Stimulated activated CD4-positive, alpha-beta T cell treated with anti-CD3 and anti-CD28 coated beads, Interleukin-15, amount 100 ng/mL, for 1 hour (primary cell): ENCODE results near the gene ARHGAP4.
A peak's percentile ranks its signal among the peaks of the same experiment; 100 is the strongest.

Experiments
- DNase-seq, 2 donors: peaks; one replicate each; pipeline ENCODE4 v3.0.0-alpha.2; 2020; ENCODE audit warnings: low read depth in 1 of 2, low spot score in 1 of 2

The ARHGAP4 gene

DNA sequence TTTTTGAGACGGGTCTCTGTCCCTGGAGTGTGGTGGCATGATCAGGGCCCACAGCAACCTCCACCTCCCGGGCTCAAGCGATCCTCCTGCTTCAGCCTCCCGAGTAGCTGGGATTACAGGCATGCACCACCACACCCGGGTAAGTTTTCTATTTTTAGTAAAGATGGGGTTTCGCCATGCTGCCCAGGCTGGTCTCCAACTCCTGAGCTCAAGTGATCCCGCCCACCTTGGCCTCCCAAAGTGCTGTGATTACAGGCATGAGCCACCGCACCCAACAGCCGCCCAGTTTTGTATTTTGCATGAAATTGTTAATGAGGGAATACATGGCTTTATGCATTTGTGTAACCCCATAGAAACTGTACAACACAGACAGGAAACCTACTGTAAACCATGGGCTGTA, 2.8 kb upstream of the ARHGAP4 start:
- no peak for DNase-seq

DNA sequence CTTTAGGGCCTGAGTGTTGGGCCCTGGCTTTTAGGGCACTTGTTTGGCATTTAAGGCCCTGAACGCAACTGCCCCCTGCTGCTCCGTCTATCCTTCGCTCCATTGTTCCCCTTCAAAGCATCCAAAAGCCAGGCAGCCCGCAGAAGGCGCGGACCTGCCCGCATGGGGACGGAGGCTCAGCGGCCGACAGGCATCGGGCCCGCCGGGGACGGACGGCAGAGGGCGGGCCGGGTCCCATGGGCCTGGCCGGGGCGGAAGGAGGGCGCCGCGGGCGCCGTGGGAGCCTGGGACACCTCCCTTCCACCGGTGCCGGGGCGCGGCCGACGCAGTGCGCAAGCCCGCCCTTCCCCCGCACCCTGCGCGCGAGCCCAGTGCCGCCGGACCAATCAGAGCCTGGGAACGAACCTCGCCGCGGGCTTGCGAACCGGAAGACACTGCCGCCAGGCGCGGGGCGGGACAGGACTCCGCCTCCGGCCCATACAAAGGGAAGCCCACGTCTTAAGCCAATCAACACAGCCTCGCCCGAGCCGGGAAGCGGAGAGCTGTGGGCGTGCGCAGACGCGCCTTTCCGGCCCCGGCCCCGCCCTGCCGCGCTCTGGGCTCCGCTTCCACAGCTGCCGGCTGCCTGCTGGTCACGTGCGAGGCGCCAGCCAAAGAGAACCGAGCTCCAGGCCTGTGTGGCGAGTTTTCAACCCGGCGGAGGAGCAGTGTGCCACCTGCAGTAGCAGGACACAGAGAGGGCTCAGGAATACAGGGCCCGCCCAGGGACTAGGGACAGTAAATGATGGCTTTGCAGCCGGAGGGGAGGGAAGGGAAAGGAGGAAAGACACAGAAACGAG, 2.1 kb upstream of the ARHGAP4 start:
- DNase-seq: peak; percentile 80 to 84

DNA sequence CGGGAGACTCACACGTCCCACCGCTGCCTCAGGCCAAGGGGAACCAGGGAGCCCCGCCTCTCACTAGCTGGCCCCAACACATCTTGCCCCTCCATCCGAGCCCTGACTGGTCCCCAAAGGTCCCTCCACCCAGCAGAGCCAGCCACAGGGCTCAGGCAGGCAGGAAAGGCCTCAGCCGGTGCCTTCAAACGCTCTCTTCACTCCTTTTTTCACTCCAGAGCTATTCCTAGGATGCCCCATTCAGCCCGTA, 1.5 kb upstream of the ARHGAP4 start:
- DNase-seq: no peak

DNA sequence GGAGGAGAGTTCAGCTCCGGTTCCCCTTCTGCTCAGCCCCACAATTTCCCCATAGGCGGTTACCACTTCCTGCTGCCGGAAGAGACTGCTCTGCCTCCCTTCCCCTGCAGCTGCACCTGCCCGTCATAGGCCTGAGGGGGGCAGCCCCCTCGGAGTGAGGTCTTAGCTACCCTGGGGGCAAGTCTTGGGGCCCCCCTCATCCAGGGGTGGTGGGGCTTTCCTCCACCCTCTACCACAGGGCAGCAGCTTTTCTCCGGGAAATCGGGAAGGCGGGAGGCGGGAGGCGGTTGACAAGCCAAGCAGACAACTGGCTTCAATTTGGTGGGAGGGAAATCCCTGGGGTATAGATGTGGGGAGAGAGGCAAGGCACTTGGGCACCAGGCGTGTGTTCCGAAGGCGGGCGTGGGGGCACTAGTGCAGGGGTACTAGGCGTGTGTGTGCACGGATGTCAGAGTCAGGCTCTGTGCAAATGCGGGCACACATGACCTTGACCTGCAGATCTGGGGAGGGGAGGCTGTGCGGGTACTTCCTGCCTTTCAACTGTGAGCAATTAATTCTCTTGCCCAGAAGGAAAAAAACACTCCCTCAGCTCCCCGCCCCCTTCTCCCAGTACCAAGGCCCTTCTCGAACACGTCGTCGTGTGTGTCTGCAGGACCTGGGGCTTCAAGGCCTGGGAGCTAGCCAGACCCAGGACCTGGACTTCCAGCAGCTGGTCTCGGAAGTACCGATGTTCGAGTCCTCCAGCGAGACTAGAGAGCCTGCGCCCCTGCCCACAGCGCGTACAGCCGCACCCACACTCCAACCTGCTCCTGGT, 1.0 kb upstream of the ARHGAP4 start:
- DNase-seq: peak; percentile 44

DNA sequence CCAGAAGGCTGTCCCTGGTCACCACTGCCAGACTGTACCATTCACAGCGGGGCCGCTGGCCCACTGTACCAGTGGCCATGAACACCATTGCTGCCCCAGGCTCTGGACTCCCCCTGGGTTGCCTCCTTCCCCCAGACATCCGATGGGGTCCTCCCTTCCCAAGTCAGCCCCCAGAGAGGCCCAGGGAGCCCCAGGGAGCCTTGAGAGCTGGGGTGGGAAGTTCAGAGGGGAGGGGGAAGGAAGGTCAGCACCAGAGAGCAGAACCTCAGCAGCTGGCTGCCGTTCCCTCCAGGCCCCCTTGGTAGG, 441 bp upstream of the ARHGAP4 start:
- no peak for DNase-seq

DNA sequence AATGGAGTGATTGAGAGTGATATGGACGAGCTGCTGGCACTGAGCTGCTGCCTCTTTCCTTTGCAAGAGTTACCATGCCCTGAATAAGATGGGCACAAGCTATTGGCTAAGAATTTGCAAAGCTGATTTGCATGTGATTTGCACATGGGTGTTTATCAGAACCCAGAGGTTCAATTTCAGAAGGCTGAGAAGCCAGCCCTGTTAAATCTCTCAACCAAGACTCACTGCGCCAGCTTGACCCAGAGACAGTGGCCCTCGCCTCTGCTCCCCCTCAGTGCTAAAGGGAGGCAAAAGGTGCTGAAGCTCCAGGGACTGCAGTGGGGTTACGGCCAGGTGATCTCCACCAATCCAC, 701 bp downstream of the ARHGAP4 start:
- DNase-seq: no peak

DNA sequence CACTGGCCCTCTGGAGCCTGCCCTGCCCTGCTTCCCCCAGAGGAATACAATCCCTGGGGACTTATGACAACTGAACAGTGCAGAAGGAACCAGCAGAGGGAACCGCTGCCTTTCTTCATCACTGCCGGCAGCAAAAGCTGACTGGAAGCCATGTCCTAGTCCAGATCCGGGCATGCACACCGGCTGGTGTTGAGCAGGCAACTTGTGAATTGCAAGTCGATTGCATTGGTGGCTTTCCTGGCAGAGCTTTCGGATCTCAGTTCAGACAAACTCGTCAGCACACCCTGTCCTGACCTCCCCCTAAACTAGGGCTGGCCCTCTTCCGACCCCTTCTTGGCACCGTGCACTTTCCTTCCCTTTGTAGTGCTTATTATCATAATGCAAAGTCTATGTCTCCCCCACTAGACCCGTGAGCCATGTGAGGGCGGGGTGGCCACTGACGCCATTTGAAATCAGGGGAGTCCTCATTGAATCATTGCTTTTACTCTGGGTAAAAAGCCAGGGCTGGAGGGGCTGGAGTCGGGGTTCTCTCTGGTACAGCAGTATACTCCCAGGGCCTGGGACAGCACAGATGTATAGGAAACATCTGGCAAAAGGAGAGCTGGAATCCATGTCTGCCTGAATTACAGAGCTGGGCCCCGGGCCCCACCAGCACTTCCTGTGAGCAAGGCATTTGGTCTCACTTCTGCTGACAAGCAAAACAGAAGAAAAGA, 1.8 kb downstream of the ARHGAP4 start:
- DNase-seq: no peak

DNA sequence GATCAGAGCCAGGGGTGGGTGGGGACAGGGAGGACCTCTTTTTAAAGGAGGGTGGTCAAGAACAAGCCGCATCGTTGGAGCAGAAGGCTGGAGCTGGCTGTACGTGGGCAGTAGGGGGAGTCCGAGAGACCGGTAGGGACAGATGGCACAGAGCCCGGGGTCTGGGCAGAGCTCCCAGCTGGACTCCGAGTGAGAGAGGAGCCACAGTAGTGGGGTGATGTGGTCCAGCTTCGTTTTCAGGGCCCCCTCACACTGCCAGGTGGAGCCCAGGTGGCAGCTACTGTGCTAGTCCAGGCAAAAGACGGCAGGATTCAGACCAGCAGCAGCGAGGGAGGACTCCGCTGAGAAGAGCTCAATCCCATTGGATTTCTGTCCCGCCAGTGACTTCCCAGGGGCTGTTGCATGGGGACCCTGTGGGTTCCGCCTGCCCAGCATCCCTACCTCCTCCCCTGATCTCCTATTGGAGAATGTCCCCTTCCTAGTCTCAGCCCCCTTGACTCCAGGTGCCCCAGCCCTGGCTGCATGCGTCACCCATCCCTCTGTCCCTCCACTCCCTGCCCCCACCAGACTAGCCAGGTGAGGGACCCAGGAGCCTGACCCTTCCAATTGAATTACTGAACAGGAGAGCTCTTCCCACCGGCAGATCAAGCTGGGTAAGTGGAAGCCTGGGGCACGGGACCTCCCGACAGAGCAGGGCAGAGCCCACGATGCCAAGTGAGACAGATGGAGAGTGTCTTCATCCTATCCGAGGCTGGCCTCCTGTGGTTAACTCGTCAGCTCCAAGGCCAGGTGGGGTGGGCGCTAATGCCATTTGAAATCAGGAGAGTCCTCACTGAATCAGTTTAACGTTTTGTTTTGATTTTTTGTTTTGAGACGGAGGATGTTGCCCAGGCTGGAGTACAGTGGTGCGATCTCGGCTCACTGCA, 2.9 kb downstream of the ARHGAP4 start:
- no peak for DNase-seq

DNA sequence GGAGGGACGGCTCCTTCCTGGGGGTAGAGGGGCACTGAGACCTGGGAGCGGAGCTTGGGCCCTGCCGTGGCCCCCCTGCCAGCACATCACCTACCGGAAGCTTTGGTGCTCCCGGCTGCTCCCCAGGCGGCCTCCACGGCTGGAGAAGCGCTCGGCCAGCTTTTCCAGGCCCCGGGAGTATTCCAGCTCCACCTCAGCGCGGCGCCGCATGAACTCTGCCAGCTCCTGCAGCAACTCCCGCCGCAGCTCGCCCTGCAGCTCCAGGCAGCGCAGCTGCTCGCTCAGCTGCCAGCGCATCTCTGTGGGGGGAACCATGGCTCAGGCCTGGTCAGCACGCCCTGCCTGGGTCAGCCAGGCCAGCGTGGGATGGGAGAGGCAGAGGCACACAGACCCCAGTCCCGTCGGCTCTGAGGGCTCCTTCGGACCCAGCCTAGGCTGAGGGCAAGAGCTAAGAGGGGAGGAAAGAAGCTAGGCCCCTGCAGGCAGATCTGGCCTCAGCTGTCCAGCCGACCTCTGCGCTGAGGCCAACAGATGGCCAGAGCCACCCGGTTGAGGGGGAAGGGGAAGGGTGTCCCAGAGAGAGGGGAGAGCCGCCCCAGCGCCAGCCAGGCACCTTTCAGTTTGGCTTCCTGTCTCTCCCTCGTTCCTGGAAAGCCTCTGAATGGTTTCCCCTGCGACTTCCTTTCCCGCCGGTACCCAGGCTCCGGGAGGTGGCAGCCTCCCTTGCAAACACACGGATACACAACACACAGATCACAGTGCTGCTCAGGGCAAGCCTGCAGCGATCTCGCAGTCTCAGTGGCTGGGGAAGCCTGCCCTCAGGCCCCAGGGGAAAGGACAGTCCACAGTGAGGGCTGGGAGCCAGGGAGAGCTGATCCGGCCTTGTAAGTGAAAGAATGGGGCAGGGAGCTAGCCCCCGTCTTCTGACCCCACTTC, 4.3 kb downstream of the ARHGAP4 start:
- no peak for DNase-seq

DNA sequence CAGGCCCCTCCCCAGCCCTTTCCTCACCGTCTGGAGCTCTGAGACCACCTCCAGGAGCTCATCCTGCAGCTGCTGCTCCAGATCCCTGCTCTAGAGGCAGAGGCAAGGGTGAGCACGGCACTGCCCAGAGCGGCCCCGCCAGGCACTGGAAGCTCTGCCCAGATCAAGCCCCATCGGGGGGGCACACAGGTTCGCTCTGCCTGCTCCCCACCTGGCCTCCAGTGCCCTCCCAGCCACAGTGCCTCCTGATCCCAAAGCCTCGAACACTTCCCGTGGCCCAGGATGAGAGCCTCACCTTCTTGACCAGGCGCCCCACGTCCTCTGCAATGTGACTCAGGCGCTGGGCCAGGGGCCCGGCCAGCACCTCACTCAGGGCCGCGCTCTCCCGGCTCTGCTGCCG, 5.0 kb downstream of the ARHGAP4 start:
- no peak for DNase-seq

DNA sequence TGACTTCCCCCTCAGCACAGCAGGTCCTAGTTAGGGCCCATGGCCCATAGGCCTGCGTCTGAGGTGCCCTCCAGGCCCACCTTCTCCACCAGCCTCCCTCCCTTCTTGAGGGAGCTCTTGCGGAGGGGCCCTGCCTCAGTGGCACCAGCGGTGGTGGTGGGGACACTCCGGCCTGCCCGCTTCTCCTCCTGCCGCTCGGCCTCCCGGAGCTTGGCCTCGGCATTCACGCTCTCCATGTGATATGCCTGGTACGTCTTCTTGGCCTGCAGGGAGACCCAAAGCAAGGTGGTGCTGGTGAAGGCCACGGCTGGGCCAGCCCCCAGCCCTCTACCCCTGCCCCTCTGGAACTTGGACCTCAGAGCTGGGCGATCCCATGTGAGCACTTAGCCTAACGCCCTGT, 5.5 kb downstream of the ARHGAP4 start:
- no peak for DNase-seq

DNA sequence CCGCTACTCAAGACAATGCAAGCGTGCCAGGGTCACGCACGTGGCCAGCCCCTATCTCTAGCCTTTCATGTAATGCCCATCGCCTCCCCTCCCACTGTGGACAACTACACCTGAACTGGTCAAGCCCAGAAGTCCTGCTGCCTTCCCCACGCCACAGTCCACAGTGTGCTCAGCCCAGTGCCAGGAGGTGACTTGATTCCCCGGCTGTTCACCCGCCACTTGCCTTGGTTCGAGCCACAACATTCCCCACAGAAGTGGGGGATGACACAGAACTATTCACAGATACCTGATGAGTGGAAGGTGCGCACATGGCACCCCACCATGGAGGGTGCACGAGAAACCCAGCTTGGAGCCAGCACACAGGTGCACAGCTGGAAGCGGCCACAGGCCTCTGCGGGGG, 6.8 kb downstream of the ARHGAP4 start:
- DNase-seq: no peak

DNA sequence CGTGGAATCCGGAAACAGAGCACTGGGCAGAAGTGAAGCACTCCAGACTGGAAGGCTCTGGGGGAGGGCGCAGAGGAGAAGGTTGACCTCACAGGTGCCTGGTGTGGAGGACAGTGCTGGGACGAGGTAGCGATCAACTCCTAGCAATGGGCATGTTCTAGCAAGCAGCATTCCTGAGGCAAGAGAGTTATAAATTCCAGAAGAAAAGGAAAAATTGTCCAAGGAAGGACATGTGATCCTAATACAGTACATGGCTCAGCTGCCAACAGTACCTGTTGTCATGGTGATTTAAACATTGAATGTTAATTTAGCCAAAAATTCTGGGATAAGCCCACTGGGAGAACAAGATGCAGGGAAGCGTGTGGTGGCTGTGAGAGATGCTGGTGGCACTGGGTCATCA, 8.2 kb downstream of the ARHGAP4 start:
- no peak for DNase-seq

DNA sequence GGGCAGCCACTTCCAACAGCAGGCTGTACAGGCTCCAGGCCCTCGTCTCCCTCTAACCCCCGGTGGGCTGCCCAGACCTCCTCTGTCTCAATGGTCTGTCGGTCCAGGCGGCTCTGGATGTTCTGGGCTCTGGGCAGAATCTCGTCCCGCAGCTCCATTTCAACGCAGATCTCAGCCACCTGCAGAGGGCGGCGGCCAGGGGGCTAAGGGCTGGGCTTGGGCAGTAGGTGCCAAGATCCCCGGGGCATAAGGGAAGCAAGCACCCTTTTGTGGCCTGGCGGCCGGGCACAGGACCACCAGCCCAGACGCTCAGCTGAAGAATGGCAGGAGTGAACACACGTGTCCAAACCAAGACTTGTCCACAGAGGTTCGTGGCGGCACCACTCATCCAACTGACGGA, 12.4 kb downstream of the ARHGAP4 start:
- DNase-seq: no peak

DNA sequence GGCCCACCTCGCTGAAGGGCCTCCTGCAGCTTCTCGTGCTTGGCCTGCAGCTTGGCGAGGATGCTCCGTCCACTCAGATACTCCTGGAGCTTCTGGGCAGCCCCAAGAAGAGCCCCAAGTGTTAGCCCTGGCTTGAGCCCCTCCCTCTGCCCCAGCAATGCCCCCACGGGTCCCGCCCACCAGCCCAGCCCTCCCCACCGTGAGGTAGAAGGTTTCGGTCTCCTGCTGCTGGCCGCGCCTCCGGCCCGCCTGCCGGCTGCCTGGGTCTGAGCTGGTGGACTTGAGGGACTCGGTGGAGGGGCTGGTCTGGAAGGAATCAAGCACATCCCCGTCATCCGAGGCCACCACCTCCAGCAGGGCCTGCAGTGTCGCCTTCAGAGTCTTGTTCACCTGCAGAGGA, 12.9 kb downstream of the ARHGAP4 start:
- no peak for DNase-seq

DNA sequence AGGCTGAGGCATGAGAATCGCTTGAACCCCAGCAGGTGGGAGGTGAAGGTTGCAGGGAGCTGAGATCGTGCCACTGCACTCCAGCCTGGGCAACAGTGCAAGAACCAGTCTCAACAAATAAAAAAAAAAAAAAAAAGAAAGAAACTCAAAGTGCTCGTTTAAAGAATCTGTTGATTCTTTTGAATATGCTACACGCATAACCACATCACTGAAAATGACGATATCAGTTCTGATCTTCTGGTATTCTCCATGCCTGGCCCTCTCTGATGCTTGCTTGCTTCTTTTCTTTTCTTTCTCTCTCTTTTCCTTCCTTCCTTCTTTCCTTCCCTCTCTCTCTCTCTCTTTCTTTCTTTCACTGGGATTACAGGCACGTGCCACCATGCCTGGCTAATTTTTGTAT, 14.3 kb downstream of the ARHGAP4 start:
- no peak for DNase-seq

DNA sequence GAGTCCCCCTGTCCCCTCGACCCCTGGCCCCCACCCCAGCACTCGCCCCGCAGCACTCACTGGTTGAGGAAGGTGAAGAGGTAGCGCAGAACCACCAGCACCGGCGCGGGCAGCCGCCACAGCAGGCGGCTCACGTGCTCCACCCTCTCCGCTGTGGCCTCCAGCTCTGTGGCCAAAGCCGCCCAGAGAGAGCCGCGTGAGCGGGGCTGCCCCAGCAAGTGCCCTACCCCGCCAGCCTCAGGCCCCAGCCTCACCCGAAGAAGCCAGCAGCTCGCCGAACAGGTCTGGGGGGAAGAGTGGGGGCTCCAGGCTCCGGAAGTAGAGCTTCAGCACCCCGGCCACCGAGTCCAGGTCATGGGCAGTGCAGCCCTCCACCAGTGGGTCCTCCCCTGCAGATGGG, 15.6 kb downstream of the ARHGAP4 start:
- no peak for DNase-seq

DNA sequence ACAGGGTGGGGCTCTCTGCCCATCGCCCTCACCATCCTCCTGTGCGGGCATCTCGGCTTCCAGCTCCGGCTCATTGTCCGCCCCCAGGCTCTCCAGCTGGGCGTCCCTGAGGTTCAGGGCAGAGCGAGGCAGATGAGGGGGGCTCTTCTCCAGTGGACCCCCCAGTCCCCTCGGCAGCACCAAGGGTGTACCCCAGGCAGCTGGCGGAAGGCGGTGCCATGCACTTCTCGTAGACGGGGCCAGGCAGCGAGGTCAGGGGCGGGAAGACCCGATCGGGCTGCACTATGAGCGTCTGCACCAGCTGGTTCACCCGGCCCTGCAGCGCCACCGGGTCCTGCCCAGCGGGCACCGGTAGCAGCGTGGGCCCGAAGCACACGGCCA, 16.1 kb downstream of the ARHGAP4 start:
- no peak for DNase-seq

DNA sequence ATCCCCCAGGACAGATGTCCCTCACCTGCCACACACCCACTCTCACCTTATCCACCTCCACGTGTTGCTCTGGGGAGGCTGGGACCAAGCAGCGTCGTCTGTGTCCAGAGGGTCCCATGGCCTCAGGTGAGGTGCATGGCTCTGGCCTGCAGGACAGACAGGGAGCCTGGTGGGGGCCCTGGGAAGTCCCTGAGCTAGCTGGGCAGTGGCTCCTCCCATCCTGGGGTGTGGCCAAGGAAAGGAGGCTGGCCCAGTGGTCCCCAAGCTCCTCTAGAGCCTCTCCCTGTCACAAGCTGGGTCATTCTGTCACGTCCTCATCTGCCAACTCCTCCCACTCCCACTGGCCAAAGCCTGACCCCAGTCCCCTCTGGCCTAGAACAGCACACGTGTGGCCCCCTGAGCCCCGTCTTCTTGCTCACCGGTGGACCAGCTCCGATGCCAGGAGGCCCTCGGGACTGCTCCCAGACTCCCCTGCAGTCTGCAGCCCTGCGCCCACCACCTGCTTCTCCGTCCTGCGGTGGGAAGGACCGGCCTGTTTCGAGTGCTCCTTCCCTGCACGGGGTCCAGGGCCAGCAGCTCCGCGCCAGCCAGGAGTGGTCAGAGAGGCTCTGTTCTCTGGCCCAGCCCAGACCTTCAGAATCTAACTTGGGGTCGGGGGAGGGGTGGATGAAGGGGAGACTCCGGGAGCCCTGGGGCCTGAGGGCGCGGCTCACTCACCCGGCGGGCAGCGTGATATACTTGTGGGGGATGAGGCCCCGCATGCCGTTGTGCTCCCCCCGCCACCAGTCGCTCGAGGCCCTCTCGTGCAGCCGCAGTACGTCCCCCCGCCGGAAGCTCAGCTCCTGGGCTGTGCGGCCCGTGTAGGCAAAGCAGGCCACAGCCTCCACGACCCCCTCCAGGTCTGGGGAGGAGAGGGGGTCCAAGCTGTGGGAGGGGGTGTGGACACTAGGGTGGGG, 16.8 kb downstream of the ARHGAP4 start:
- DNase-seq: no peak
